RCC 7860 (cell line): ENCODE measurements around the gene PPP4R2.
A peak's percentile ranks its signal among the peaks of the same experiment; 100 is the strongest.

Source experiments
- DNase-seq: peaks from one replicate; pipeline ENCODE4 v3.0.0-alpha.2; 2015; ENCODE audit warnings: low spot score
- FAIRE-seq: peaks from 2 replicates; lab custom pipeline; 2012; peaks lifted over from hg19 to GRCh38; lab: Jason Lieb, UNC

PPP4R2 gene

GRCh38 chr3:73107676-73108187 lies 111.1 kb downstream of the PPP4R2 start:
- DNase-seq = no peak
- no peak for FAIRE-seq

- FAIRE-seq (no peak), DNase-seq (no peak)
Observed at GRCh38 chr3:73108750-73109149, 112.1 kb downstream of the PPP4R2 start.

GRCh38 chr3:73110530-73110929 lies 113.9 kb downstream of the PPP4R2 start:
- DNase-seq = no peak
- FAIRE-seq = peak; percentile 95

- DNase-seq (no peak), FAIRE-seq (no peak)
Observed at GRCh38 chr3:73114711-73115110, 118.1 kb downstream of the PPP4R2 start.

GRCh38 chr3:73115806-73116205 lies 119.2 kb downstream of the PPP4R2 start:
- DNase-seq (no peak), FAIRE-seq (no peak)
